ENCODE measurements around the gene RAP1B.
A peak's percentile ranks its signal among the peaks of the same experiment; 100 is the strongest.

Gene RAP1B

DNA sequence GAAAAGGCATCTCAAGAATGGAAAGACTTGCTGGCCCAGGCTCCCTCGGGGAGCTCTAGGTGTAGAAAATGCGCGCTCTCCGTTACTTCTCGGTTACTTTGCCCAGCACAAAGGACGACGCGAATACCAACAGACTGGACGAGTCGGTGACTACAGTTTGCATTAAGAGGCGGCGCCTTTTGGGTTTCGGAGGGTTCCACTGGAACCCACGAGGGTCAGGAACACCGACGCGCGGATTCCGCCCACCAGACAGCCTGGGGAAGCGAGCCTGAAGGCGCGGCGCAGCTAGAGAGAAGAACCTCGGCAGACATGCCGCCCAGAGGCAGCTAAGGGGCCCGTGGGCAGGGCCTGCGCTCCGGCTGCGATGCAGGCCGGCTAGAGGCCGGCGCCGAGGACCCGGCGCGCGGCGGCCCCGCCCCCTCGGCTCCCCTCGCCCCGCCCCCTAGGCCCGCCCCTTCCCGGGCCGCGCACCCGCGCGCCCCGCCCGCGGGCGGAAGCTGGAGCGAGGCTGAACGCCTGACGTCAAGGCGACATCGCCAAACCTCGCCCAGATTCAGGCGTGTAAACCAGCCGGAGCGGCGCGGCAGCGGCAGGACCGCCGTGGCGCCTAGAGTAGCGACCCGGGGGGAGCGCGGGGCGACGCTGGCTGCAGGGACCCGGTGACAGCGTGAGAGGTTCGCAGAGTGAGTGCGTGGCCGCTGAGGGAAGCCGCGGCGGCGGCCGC lies at the start of gene RAP1B:
RAP1B (plus strand) TSS at position 530 of the 724 bp plus-strand sequence. CDS start 37,826 bp downstream, outside the sequence.
- H3K4me3 ChIP-seq (ENCODE audit: low read length) = peak within 1 kb of the TSS; percentile 88
- no peak for TF ChIP-seq ZNF274 (IDR thresholded peaks at IDR 0.05; ENCODE audit: low read depth, low read length)

DNA sequence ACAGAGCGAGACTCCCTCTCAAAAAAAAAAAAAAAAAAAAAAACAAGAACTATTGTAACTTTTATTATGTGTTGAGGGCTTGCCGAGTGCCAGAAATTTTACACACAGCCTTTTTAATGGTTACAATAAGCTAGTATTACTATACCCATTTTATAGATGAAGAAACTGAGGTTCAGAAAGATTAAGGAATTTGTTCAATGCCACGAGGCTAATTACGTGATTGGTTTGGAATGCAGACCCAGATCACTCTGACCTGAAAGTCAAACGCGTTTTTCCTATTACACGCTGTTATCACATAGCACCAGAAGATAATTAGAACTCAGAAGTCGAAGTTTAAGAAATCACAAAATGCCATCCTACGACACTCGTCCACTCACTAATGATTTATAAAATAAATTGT lies 48.9 kb upstream of the RAP1B start:
- H3K4me3 ChIP-seq (ENCODE audit: low read length) = no peak overlapping the region
- TF ChIP-seq ZNF274 (IDR thresholded peaks at IDR 0.05; ENCODE audit: low read depth, low read length) = no peak

- TF ChIP-seq ZNF274 (IDR thresholded peaks at IDR 0.05; ENCODE audit: low read depth, low read length) = no peak
- no peak overlapping the region for H3K4me3 ChIP-seq (ENCODE audit: low read length)
Measured at GRCh38 chr12:68564166-68564565, 46.5 kb upstream of the RAP1B start.

DNA sequence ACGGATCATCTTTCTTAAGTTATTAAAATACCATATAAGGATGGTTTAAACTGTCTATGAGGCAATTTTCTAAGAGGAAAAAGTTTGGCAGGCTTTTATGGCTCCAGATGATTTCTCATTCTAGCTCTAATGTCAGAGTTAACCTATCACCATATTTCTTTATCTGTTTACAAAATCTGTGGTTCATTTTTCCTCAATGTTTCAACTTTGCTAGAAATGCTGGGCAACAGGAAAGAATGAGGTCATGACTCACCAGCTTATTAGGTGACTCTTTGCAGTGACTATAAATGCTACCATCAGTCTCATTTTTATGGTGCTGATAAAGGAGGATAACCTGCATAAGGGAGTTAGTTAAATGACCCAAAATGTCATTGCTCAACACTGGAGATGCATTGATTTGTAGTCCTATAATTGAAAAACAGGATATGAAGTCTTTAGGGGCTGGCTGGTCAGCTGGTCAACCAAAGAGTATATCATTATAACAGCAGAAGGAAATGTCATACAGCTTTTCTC lies 45.3 kb upstream of the RAP1B start:
- H3K4me3 ChIP-seq (ENCODE audit: low read length) = no peak overlapping the region
- no peak for TF ChIP-seq ZNF274 (IDR thresholded peaks at IDR 0.05; ENCODE audit: low read depth, low read length)

DNA sequence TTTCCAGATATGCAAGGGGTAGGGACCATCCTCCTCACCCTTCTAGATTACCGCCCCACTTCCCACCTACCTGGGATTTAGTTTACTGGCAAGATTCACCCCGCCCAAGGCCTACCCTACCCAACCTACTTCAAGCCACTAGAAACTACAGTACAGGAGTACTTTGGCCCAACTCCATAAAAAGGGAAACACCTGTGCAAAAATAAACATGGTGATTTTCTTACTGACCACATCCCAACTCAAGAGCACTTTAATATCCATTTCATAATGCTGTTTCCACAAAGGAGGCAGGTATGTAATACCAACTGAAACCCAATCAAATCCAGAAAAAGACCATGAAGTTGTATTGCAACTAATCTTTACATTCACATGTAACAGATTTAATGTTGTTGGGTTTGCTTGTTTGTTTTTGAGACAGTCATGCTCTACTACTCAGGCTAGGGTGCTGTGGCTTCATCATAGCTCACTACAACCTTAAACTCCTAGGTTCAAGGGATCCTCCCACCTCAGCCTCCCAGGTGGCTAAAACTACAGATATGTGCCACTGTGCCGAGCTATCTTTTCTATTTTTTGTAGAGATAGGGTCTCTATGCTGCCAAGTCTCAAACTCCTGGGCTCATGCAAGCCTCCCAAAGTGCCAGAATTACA lies 41.7 kb upstream of the RAP1B start:
- H3K4me3 ChIP-seq (ENCODE audit: low read length) = no peak overlapping the region
- no peak for TF ChIP-seq ZNF274 (IDR thresholded peaks at IDR 0.05; ENCODE audit: low read depth, low read length)

DNA sequence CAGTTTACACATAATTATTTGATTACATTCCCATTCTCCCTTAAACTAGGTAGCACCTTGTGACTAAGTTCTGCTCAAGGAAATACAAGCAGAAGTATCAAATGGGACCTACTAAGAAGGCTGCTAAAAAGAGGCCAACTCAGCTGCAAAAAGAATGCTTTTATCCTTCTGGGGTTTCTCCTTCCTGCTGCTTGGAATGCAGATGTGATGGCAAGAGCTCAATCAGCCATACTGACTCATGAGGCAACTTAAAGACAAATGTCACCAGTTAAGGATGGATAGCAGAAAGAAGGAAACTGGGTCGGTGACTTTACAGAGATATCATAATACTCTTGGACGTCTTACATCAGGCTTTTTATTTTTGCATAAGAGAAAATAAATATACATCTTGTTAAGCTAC lies 38.0 kb upstream of the RAP1B start:
- no peak for TF ChIP-seq ZNF274 (IDR thresholded peaks at IDR 0.05; ENCODE audit: low read depth, low read length)
- no peak overlapping the region for H3K4me3 ChIP-seq (ENCODE audit: low read length)

GRCh38 chr12:68573406-68573805 lies 37.3 kb upstream of the RAP1B start:
- no peak for TF ChIP-seq ZNF274 (IDR thresholded peaks at IDR 0.05; ENCODE audit: low read depth, low read length)
- H3K4me3 ChIP-seq (ENCODE audit: low read length) = no peak overlapping the region

DNA sequence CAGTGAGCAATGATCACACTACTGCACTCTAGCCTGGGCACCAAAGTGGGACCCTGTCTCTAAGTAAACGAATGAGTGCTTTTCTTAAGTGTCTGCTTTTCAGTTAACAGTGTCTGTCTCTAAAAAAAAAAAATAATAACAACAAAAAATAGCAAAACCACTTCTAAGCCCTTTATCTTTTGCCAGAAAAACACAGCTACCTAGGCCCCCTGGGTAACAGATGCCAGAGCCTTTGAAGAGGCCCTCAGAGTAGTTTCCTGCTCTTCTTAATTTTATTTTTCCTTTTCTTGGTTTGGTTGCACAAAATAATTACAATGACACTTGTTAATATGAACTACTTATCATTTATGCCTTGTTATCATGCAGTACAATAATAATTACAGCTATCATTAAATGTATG lies 32.8 kb upstream of the RAP1B start:
- H3K4me3 ChIP-seq (ENCODE audit: low read length) = no peak overlapping the region
- no peak for TF ChIP-seq ZNF274 (IDR thresholded peaks at IDR 0.05; ENCODE audit: low read depth, low read length)

DNA sequence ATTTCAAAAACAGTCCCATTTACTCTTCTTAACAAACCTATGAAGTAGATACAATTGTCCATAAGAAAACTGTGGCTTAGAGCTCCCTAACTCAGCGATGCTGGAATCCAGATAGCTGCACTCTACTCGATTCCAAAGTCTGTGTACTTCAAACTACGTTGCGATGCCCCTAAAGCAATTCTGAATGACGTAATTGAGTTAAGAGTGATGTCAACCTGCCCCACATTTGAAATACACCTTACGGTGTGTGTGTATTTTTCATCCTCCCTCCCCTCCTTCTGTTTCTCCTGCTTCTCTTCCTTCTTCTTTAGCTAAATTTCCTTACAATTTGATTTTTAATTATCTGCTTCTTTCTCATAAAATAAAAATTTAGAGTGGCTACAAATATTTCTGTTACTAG lies 31.9 kb upstream of the RAP1B start:
- TF ChIP-seq ZNF274 (IDR thresholded peaks at IDR 0.05; ENCODE audit: low read depth, low read length) = no peak
- no peak overlapping the region for H3K4me3 ChIP-seq (ENCODE audit: low read length)

GRCh38 chr12:68579254-68579653 lies 31.4 kb upstream of the RAP1B start:
- no peak overlapping the region for H3K4me3 ChIP-seq (ENCODE audit: low read length)
- TF ChIP-seq ZNF274 (IDR thresholded peaks at IDR 0.05; ENCODE audit: low read depth, low read length) = no peak

- no peak overlapping the region for H3K4me3 ChIP-seq (ENCODE audit: low read length)
- TF ChIP-seq ZNF274 (IDR thresholded peaks at IDR 0.05; ENCODE audit: low read depth, low read length) = no peak
Measured at GRCh38 chr12:68580911-68581310, 29.8 kb upstream of the RAP1B start.

GRCh38 chr12:68581926-68582325 lies 28.8 kb upstream of the RAP1B start:
- no peak for TF ChIP-seq ZNF274 (IDR thresholded peaks at IDR 0.05; ENCODE audit: low read depth, low read length)
- no peak overlapping the region for H3K4me3 ChIP-seq (ENCODE audit: low read length)

DNA sequence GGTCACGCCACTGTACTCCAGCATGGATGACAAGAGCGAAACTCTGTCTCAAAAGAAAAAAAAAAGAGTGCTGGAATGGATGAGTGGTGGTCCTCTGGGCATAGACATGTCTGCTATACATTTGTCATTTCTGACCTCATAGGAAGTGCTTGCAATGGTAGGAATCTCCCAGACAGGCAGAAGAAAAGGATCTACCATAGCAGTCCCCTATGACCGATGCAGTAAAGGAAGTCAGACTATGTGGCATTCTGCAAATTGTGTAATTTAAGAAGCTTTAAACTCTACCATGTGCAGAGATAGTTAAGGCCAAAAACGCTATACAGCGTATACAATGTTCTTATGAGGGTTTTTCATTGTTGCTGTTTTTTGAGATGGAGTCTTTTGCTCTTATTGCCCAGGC lies 24.7 kb upstream of the RAP1B start:
- no peak for TF ChIP-seq ZNF274 (IDR thresholded peaks at IDR 0.05; ENCODE audit: low read depth, low read length)
- no peak overlapping the region for H3K4me3 ChIP-seq (ENCODE audit: low read length)

DNA sequence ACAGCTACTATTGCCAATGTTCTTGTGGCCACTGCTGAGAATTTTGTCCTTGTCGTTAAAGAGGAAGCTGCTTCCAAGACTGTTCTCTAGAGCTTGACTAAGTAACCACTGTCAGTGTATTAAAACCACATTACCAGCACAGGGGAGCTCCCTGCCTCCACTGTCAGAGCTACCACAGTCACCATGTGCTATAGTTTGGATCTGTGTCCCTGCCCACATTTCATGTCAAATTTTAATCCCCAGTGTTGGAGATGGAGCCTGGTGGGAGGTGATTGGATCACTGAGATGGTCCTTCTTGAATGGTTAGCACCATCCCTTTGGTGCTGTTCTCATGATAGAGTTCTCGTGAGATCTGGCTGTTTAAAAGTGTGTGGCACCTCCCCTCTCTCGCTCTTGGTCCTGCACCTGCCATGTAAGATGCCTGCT lies 23.2 kb upstream of the RAP1B start:
- H3K4me3 ChIP-seq (ENCODE audit: low read length) = no peak overlapping the region
- TF ChIP-seq ZNF274 (IDR thresholded peaks at IDR 0.05; ENCODE audit: low read depth, low read length) = no peak

GRCh38 chr12:68589194-68589593 lies 21.5 kb upstream of the RAP1B start:
- TF ChIP-seq ZNF274 (IDR thresholded peaks at IDR 0.05; ENCODE audit: low read depth, low read length) = no peak
- no peak overlapping the region for H3K4me3 ChIP-seq (ENCODE audit: low read length)
